ENCODE data around the gene CD247. TPM values are rescaled to one million over a fixed set of nuclear protein-coding genes. Genes with fewer than 3 reads are reported as not detected.
A peak's percentile ranks its signal among the peaks of the same experiment; 100 is the strongest.
"Not testable (repeated sequence)": the region's sequence is repeated elsewhere in the genome, so short reads cannot be mapped to it uniquely, and the experiment has no call there.

Gene CD247
- total RNA-seq, 2 donors from 2014 or later = 2.6 to 4.9 TPM

GRCh38 chr1:167563579-167564246 is 45.4 kb upstream of the CD247 start:
- no peaks in the 10 kb centered on the region for H3K36me3 ChIP-seq
- H3K4me1 ChIP-seq = no peaks in the 10 kb centered on the region
- no peak overlapping the region for H3K9ac ChIP-seq (ENCODE audit: low read depth in 2 of 2, low read length in 2 of 2)
- no peak overlapping the region for H3K4me3 ChIP-seq
- no peak for TF ChIP-seq CTCF (IDR thresholded peaks at IDR 0.05)
- intact Hi-C loops (cut with DNase I) = loop anchor here (5.0 kb wide), 1 partner anchor 129 kb away; no protein-coding TSS in a partner anchor
- no peaks in the 10 kb centered on the region for H3K9me3 ChIP-seq
- no peaks in the 10 kb centered on the region for H3K27me3 ChIP-seq
- no peak for DNase-seq
- H3K27ac ChIP-seq = no peak overlapping the region

- H3K4me1 ChIP-seq = no peaks in the 10 kb centered on the region
- DNase-seq = no peak
- no peak for TF ChIP-seq CTCF (IDR thresholded peaks at IDR 0.05)
- H3K36me3 ChIP-seq = no peaks in the 10 kb centered on the region
- H3K27me3 ChIP-seq = no peaks in the 10 kb centered on the region
- no peak overlapping the region for H3K27ac ChIP-seq
- no peak overlapping the region for H3K4me3 ChIP-seq
- intact Hi-C loops (cut with DNase I) = loop anchor here (5.0 kb wide), 1 partner anchor 130 kb away; no protein-coding TSS in a partner anchor
- H3K9ac ChIP-seq (ENCODE audit: low read depth in 2 of 2, low read length in 2 of 2) = no peak overlapping the region
- H3K9me3 ChIP-seq = no peaks in the 10 kb centered on the region
Measured at GRCh38 chr1:167562702-167563101, 44.4 kb upstream of the CD247 start.

GRCh38 chr1:167561753-167562152 is 43.4 kb upstream of the CD247 start:
- no peaks in the 10 kb centered on the region for H3K27me3 ChIP-seq
- H3K27ac ChIP-seq = no peak overlapping the region
- no peak for TF ChIP-seq CTCF (IDR thresholded peaks at IDR 0.05)
- H3K9ac ChIP-seq (ENCODE audit: low read depth in 2 of 2, low read length in 2 of 2) = no peak overlapping the region
- H3K9me3 ChIP-seq = no peaks in the 10 kb centered on the region
- no peaks in the 10 kb centered on the region for H3K36me3 ChIP-seq
- no peak overlapping the region for H3K4me3 ChIP-seq
- no peaks in the 10 kb centered on the region for H3K4me1 ChIP-seq
- DNase-seq = no peak
- intact Hi-C loops (cut with DNase I) = loop anchor here (5.0 kb wide), 1 partner anchor 131 kb away; no protein-coding TSS in a partner anchor

DNA sequence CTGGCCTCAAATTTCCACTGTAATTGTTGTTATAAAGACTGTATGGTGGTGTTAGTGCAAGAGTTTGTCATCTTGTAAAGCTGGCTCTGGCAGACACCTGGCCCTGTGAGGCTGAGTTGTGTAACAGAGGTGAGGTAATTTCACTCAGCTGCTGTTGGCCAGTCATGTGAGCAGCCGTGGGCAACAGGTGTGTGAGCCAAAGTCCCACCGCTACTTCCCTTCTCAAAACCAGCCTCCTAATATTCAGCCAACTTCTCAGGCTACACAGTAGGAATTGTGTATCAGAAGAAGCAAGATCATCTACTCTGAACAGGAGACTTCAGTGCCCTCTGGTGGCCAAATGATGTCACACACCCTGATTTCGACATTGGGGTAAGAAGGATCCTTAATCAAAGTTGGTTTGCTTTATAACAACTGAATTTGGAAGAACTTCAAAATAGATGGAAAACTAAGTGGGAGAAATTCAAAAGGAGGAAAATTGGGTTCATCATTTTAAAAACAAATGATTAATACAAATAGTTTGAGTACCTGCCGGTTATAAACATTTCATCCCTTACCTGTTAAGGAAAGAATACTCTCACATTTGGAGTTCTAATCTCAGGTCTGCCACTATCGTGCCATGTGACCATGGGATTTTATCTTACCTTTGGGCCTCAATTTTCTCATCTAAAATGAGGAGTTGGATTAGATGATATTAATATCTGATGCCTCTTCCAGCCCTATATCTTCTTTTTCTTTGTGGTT is 37.8 kb upstream of the CD247 start:
- no peaks in the 10 kb centered on the region for H3K27me3 ChIP-seq
- DNase-seq = peak; percentile 81
- H3K27ac ChIP-seq = no peak overlapping the region
- no peaks in the 10 kb centered on the region for H3K9me3 ChIP-seq
- peak; percentile 85 for TF ChIP-seq CTCF (IDR thresholded peaks at IDR 0.05)
- no peaks in the 10 kb centered on the region for H3K36me3 ChIP-seq
- H3K9ac ChIP-seq (ENCODE audit: low read depth in 2 of 2, low read length in 2 of 2) = no peak overlapping the region
- intact Hi-C loops (cut with DNase I) = no loop called here
- H3K4me3 ChIP-seq = no peak overlapping the region
- H3K4me1 ChIP-seq = peaks cover 4% of the 10 kb centered on the region

DNA sequence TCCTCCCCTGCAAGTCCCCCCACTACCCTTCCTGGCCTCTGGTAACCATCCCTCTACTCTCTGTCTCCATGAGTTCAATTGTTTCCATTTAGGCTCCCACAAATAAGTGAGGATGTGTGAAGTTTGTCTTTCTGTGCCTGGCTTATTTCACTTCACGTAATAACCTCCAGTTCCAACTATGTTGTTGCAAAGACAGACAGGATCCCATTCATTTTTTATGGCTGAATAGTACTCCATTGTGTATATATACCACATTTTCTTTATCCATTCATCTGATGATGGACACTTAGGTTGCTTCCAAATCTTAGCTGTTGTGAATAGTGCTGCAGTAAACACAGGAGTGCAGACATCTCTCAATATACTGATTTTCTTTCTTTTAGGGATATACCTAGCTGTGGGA is 36.7 kb upstream of the CD247 start:
- H3K4me1 ChIP-seq; H3K36me3 ChIP-seq; intact Hi-C loops (cut with DNase I); H3K4me3 ChIP-seq; H3K9me3 ChIP-seq; H3K27me3 ChIP-seq; DNase-seq; H3K27ac ChIP-seq; H3K9ac ChIP-seq (ENCODE audit: low read depth in 2 of 2, low read length in 2 of 2): not testable (repeated sequence)

Data from colonic mucosa (tissue), 4 donors.